HepG2 (cell line): ENCODE results near the gene VSIG2. TPM values are rescaled to one million over a fixed set of nuclear protein-coding genes. Genes with fewer than 3 reads are reported as not detected.

Source experiments
- CAMTA2 ChIP-seq: sonication (generic); formaldehyde crosslinking; IDR thresholded peaks from 2 replicates; pipeline ENCODE4 v1.4.0; 2020; ENCODE audit warnings: mild to moderate bottlenecking, missing genetic modification reagents, borderline replicate concordance
- HNRNPLL ChIP-seq: fragments of 200-400 bp; formaldehyde crosslinking; IDR thresholded peaks from 2 replicates; pipeline ENCODE4 v1.6.1; 2017; ENCODE audit warnings: mild to moderate bottlenecking, low read depth, low read length; ENCODE audit not compliant: poor library complexity, severe bottlenecking
- MAX ChIP-seq: IDR thresholded peaks from 2 replicates; pipeline ENCODE4 v1.6.1; 2012; ENCODE audit warnings: inconsistent platforms
- NFKBIZ ChIP-seq: IDR thresholded peaks from 2 replicates; pipeline ENCODE4 v1.6.1; 2018; ENCODE audit warnings: missing genetic modification reagents, missing compliant biosample characterization
- NFYB ChIP-seq: sonication (generic); formaldehyde crosslinking; IDR thresholded peaks from 2 replicates; pipeline ENCODE4 v1.4.0; 2020; ENCODE audit warnings: missing genetic modification reagents
- RCOR2 ChIP-seq: IDR thresholded peaks from 2 replicates; pipeline ENCODE4 v1.6.1; 2016; ENCODE audit warnings: missing biosample characterization, missing genetic modification reagents
- RXRA ChIP-seq: sonication (generic); formaldehyde crosslinking; IDR thresholded peaks from 2 replicates; pipeline ENCODE4 v1.5.1; 2020; ENCODE audit warnings: missing genetic modification reagents
- SP2 ChIP-seq: sonication (generic); formaldehyde crosslinking; IDR thresholded peaks from 2 replicates; pipeline ENCODE4 v1.5.1; 2020; ENCODE audit warnings: mild to moderate bottlenecking, missing genetic modification reagents
- ZNF530 ChIP-seq: sonication (generic); formaldehyde crosslinking; IDR thresholded peaks from 2 replicates; pipeline ENCODE4 v1.5.0; 2020; ENCODE audit warnings: low read depth, mild to moderate bottlenecking, missing genetic modification reagents
- ZNF564 ChIP-seq: sonication (generic); formaldehyde crosslinking; IDR thresholded peaks from 2 replicates; pipeline ENCODE4 v1.8.1; 2023; ENCODE audit warnings: mild to moderate bottlenecking, missing genetic modification reagents
- ZNF687 ChIP-seq: sonication (generic); formaldehyde crosslinking; IDR thresholded peaks from 2 replicates; pipeline ENCODE4 v1.5.1; 2020; ENCODE audit warnings: mild to moderate bottlenecking, missing genetic modification reagents, moderate library complexity
- polyA plus RNA-seq, 8 experiments: library from polyadenylated mRNA; depleted of rRNA in 3 of 8; stranded (reverse) in 7 of 8; unstranded in 1 of 8; fragments of >200 nt; fragmentation: Illumina TruSeq in 4 of 8; extraction: Trizol in 4 of 8; gene quantifications; 2 replicates each; pipeline versions ENCODE4 v1.2.1 to v1.2.3, GENCODE V29; 2011 to 2016; ENCODE audit warnings: low read depth in 4 of 8, missing spikeins in 1 of 8, mixed read lengths in 1 of 8; ENCODE audit not compliant: insufficient read depth in 1 of 8
- total RNA-seq, 5 experiments: library from RNA; depleted of rRNA; stranded (reverse); fragments of >200 nt; fragmentation: Illumina TruSeq; extraction: Trizol; gene quantifications; 2 replicates each; pipeline ENCODE4 v1.2.3, GENCODE V29; 2016; ENCODE audit warnings: low read depth in 1 of 5

The VSIG2 gene
- total and polyA plus RNA-seq, 2 of the 13 experiments (the other 11 are each of a cell fraction or from before 2014, with no cell fraction given), result 0.80 to 2.7 TPM

DNA sequence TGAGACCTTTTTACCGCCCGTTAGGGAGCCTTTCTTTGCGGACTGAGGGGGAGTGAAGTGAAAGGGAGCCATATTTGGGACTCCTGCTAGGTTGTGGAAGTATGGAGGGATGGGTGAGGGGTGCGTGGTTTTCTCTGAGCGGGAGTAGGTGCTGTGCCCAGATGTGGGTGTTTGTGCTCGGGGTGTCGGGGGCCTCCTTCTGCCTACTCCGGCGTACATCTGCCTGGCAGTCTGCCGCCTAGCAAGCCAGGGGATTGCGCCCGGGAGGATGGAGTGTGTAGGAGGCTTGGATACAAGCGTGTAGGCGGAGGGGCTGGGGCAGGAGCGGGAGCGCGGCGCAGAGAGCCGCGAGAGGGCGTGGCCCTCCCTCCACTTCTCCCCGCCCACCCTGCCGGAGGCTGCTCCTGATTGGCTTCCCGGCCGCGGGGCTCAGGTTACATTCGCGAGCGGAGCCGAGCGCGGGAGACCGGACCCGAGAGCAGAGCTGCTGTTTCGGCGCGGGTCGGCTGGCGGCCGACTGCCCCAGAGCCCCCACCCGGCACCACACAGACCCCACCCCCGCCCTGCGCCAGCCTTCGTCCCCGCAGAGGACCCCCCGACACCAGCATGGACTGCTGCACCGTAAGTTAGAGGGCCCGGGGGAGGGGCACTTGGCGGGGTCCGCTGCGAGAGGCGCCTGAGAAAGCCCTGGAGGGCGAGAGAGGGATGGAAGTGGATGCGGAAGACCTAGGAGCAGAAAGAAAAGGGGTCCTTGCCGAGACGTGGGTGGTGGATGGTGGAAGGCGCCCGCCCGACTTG is 12.4 kb downstream of the VSIG2 start, which contains the start of gene NRGN (continued):
- TF ChIP-seq ZNF687 (CRISPR knock-in tag) (peak; percentile 50), NFKBIZ (CRISPR knock-in tag) (no peak), HNRNPLL (peak; percentile 60), MAX (peak; percentile 27; the same call in 1 of the 2 replicates), SP2 (CRISPR knock-in tag) (peak; percentile 72), RXRA (no peak), NFYB (CRISPR knock-in tag) (peak; percentile 72), RCOR2 (CRISPR knock-in tag) (no peak), ZNF564 (CRISPR knock-in tag) (no peak), ZNF530 (no peak), CAMTA2 (0 out of 2 replicates have a peak, but pooled peaks have one; percentile 18)
